GM12892 (cell line): Measurements from ENCODE around the gene SVOP.

Source experiments
- DNase-seq: peaks from one replicate; pipeline ENCODE4 v3.0.0; 2011; ENCODE audit not compliant: insufficient read length
- FAIRE-seq: peaks from 2 replicates; lab custom pipeline; 2011; peaks lifted over from hg19 to GRCh38; lab: Jason Lieb, UNC
- POLR2A ChIP-seq: IDR thresholded peaks from 2 replicates; pipeline ENCODE4 v1.6.1; 2011; ENCODE audit warnings: low read depth, low read length, control low read depth
- POLR2AphosphoS5 ChIP-seq: IDR thresholded peaks from 2 replicates; pipeline ENCODE4 v1.6.1; 2011; ENCODE audit warnings: low read depth, low read length, control low read depth
- TAF1 ChIP-seq: IDR thresholded peaks from 2 replicates; pipeline ENCODE4 v1.6.1; 2011; ENCODE audit warnings: low read depth, mild to moderate bottlenecking, control low read depth, low read length, borderline replicate concordance

The SVOP gene

GRCh38 chr12:108966378-108967151, 54.3 kb downstream of the SVOP start:
- no peak for FAIRE-seq
- DNase-seq: no peak
- TF ChIP-seq TAF1 (no peak), POLR2AphosphoS5 (no peak), POLR2A (no peak)

DNA sequence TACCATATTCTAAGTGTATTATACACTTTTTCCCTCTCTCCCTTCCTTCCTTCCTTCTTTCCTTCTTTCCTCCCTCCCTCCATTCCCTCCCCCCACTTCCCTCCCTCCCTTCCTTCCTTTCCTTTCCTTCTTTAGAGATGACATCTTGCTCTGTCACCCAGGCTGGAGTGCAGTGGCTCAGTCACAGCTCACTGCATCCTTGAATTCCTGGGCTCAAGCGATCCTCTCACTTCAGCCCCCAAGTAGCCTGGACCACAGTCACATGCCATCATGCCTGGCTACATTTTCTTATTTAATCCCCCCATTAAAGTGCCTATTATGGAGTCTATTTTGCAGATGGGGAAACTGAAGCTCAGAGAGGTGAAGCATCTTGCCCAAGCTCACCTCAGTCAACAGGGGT, 55.0 kb downstream of the SVOP start:
- no peak for DNase-seq
- TF ChIP-seq POLR2A (no peak), POLR2AphosphoS5 (no peak), TAF1 (no peak)
- FAIRE-seq: no peak

DNA sequence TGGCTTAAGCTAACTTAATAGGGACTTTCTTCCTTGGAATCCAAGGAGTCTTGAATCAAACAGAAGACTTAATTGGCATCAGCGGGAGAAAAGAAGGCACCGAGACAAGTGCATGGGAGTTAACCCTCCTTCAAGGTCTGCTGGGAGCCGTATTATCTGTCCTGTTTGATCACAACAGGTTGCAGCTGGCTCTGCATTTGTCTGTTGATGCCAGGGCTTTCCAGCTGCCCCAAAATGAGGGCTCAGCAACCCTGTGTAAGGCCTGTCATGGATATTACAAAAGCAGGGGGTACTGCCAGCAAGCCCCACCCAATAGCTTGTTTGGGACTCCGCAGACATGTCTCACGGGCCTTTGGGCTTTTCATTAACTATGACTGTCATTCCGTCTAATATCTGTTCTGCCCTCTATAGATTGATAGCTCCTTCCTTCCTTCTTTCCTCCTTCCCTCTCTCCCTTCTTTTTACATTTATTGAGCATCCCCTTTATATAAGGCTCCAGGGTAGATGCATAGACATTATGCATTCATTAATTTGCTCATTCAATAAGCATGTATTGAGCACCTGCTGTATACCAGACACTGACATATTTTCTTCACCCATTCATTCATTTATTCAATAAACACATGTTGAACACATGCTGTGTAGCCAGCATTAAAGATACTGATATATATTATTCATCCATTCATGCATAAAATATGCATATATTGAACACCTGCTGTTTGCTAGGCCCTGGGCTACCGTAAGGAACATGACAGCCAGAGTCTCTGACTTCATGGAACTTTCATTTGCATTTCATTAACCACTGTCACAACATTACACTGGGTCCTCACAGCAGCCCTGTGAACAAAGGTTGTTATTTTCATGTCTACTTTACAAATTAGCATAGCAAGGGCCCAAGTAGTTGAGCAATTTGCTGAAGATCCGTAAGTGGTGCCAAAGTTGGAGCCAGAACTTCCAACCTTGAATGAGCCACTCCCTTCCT, 56.2 kb downstream of the SVOP start:
- no peak for DNase-seq
- FAIRE-seq: no peak
- TF ChIP-seq POLR2A (no peak), TAF1 (no peak), POLR2AphosphoS5 (no peak)

GRCh38 chr12:108962256-108962655, 58.6 kb downstream of the SVOP start:
- TF ChIP-seq TAF1 (no peak), POLR2A (no peak), POLR2AphosphoS5 (no peak)
- DNase-seq: no peak
- no peak for FAIRE-seq

DNA sequence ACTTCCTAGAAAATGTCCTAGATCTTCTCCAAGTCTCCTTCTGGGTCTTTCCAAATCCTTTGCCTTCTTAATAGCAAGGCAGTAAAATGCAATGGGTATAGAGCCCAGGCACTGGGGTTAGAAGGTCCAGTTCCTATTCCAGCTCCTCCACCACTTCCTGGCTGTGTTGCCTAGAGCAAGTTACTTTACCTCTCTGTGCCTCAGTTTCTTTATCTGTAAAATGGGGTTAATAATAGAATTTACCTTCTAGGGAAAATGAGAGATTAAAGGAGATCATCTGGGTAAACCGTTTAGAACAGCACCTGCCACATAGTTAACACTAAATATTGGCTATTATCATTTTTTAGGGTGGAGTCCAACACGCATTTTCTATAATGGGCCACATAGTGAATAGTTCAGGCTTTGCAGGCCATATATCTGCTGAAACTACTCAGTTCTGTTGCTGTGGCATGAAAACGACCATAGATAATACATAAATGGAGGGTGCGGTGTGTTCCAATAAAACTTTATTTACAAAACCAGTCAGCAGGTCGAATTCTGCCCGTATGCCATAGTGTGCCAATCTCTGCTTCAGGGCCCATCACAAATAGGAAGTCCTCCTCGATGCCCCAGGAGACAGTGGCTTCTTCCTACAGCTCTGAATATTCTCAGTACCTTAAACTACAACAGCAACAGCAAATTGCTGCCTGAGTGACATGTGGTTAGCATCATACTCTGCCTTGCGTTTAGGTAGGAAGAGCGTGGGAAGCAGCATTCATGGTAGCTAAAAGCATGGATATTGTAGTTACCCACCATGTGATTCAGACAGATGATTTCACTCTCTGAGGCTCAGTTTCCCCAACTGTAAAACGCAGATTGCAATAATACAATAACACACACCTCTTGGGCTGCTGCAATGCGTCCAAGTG, 60.9 kb downstream of the SVOP start:
- FAIRE-seq: no peak
- no peak for TF ChIP-seq POLR2A
- no peak for TF ChIP-seq POLR2AphosphoS5
- no peak for DNase-seq

DNA sequence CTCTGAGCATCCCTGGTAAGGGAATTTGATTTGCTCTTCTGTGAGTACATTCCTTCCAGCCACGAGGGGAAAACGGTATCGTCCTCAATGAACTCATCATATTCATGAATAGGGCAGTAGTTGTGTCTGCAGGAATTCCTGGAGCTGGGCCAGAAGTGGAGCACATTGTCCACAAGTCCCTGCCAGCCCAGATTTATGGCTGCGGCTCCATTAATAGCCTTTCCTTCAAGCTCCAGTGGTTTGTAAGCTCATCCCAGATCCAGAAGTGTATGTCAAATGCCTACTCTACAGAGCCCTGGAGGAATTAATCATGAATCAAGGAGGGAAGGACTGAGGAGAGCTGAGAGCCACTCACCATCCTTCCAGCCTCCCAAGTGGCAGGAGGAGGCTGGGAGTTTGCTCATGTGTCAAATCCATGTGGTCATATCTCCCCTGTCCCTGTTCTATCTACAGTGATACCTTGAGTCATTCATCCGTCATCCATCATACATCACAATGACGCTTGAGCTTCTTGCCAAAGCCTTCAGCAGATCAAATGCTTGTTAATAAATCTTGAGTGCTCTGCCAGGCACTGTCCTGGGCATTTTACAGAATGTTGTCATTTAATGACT, 65.5 kb downstream of the SVOP start:
- FAIRE-seq (no peak), DNase-seq (no peak)
- TF ChIP-seq TAF1 (no peak), POLR2AphosphoS5 (no peak), POLR2A (no peak)

DNA sequence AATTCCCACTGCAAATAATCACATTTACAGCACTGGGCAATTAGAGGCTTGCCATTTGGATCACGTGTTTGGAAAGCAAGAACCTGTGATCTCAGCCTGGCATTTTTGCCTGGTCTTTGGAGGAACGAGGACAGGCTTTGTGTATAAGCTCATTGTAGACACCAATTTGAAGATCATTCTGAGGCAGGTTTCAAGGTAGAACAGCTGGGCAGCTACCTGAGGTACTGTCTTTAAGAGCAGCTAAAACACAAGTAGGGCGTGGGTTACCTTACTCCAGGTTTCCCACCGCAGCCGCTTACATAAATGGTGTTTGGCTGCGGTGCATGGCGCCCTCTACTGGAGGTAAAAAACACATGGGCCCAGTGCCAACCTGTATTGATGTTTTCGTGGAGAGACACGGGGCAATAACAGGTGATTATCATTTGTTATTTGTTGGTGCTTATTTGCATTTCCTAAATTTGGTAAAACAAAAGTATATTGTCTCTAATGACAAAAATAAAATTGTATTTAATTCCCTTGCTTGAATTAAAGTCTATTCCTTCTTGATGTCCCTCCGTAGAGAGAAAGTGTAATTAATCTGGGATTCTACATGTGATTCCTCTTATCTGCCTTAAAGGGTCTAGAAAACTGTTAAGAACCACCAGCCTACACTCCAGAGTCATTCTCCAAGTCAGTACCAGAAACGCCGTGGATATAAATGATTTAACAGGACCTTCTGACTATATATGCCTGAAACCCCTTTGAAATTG, 69.7 kb downstream of the SVOP start:
- peak; percentile 76 for FAIRE-seq
- DNase-seq: no peak
- TF ChIP-seq POLR2A (no peak), POLR2AphosphoS5 (no peak), TAF1 (no peak)

- TF ChIP-seq POLR2A (no peak), TAF1 (no peak), POLR2AphosphoS5 (no peak)
- DNase-seq (no peak), FAIRE-seq (no peak)
These were observed 70.9 kb downstream of the SVOP start for GRCh38 chr12:108949976-108950375.

- DNase-seq (no peak), FAIRE-seq (no peak)
- TF ChIP-seq POLR2AphosphoS5: no peak
- TF ChIP-seq TAF1: no peak
- TF ChIP-seq POLR2A: no peak
These were observed 72.5 kb downstream of the SVOP start for GRCh38 chr12:108948367-108948766.

DNA sequence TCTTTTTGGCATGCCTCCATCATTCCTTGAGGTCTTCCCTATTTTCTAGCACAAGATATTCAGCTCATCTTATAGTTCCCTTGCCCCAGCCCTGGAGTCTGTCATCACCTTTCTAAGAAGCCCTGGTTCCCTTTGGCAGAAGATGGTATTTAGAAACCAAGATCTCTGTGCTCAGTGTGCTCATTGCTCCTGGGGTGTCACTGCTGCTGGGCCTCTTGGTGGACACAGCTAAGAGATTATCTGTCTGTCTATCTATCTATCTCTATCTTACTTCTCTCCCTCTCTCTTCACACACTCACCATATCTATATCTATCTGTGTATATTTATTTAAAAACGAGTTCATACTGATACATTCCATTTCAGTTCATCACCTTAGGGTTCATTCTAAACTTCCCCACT, 73.8 kb downstream of the SVOP start:
- TF ChIP-seq POLR2AphosphoS5 (no peak), TAF1 (no peak), POLR2A (no peak)
- DNase-seq (no peak), FAIRE-seq (no peak)

DNA sequence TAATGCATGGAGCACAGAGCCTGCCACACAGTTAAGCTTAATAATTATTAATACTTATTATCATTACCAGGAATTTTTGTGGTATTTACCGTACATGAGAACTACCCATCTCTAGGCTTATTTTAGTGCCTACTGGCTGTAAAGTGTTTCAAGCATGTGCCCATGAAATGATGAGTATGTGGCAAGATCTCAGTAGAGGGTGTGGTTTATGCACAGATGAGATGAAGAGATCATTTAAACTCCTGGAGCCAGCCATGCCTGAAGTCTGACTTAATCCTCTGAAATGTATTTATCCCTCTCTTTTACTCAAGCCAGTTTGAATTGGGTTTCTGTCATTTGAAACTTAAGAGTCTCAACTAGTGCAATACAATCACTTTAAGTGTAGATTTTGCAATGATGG, 80.7 kb downstream of the SVOP start:
- DNase-seq (no peak), FAIRE-seq (no peak)
- no peak for TF ChIP-seq POLR2A
- TF ChIP-seq TAF1: no peak
- no peak for TF ChIP-seq POLR2AphosphoS5
